ENCODE measurements around the gene WDR74.
"Not testable (repeated sequence)": the region's sequence is repeated elsewhere in the genome, so short reads cannot be mapped to it uniquely, and the experiment has no call there.

WDR74 gene

GRCh38 chr11:62880231-62880802 is 40.9 kb upstream of the WDR74 start:
- Histone ChIP-seq H3K36me3 (ENCODE audit: control insufficient read depth, insufficient read depth, low read length) (peaks cover 25% of the 10 kb centered on the region), H3K4me1 (ENCODE audit: control insufficient read depth, insufficient read depth, low read length, poor library complexity, severe bottlenecking) (peaks cover 29% of the 10 kb centered on the region), H3K27ac (ENCODE audit: insufficient read depth, low read length, poor library complexity, severe bottlenecking) (peak overlapping the region; percentile 96), H3K9me3 (ENCODE audit: control insufficient read depth, low read length) (no peaks in the 10 kb centered on the region), H3K4me3 (ENCODE audit: insufficient read depth, low read depth, low read length, poor library complexity, severe bottlenecking) (peak overlapping the region; percentile 99), H3K27me3 (replicated peaks; ENCODE audit: control insufficient read depth, insufficient read depth, low read length, poor library complexity, severe bottlenecking) (no peaks in the 10 kb centered on the region)
- DNase-seq = no peak

DNA sequence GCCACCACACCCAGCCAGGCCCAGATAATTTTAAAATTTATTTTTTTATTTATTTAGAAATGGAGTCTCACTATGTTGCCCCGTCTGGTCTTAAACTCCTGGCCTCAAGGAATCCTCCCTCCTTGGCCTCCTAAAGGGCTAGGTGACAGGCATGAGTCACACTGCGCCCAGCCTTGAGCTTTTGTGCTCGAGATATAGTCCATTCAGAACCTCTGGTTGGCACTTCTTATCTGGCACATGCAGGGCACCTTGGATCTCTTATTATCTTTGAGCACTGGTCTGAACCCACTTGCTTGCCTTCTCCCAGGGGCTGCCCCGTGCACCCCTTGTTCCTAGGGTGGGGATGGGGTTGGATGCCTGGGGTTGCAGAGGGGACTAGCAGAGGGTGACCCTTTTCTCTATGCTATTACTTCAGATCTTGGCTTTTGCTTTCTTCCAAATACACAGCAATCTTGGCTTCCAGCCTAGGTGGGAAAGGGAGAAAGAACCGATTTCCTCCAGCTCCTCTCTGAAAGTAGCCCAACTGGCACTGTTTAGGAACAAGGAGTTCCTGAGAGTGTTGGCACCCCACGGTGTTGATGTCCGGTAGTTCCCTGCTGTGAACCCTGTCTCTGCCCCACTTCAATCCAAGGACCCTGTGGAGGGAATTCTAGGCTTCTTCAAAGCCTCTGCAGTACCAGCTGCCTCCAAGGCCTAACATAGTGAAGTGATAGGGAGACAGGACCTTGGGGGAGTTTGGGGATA is 40.0 kb upstream of the WDR74 start:
- H3K36me3 ChIP-seq (ENCODE audit: control insufficient read depth, insufficient read depth, low read length) = peaks cover 18% of the 10 kb centered on the region
- H3K9me3 ChIP-seq (ENCODE audit: control insufficient read depth, low read length) = no peaks in the 10 kb centered on the region
- H3K27ac ChIP-seq (ENCODE audit: insufficient read depth, low read length, poor library complexity, severe bottlenecking) = peak overlapping the region; percentile 96
- H3K27me3 ChIP-seq (replicated peaks; ENCODE audit: control insufficient read depth, insufficient read depth, low read length, poor library complexity, severe bottlenecking) = no peaks in the 10 kb centered on the region
- no peak overlapping the region for H3K4me3 ChIP-seq (ENCODE audit: insufficient read depth, low read depth, low read length, poor library complexity, severe bottlenecking)
- peaks cover 29% of the 10 kb centered on the region for H3K4me1 ChIP-seq (ENCODE audit: control insufficient read depth, insufficient read depth, low read length, poor library complexity, severe bottlenecking)
- DNase-seq = no peak

GRCh38 chr11:62876712-62877111 is 37.3 kb upstream of the WDR74 start:
- no peaks in the 10 kb centered on the region for H3K36me3 ChIP-seq (ENCODE audit: control insufficient read depth, insufficient read depth, low read length)
- H3K4me1 ChIP-seq (ENCODE audit: control insufficient read depth, insufficient read depth, low read length, poor library complexity, severe bottlenecking) = peaks cover 11% of the 10 kb centered on the region
- no peak for DNase-seq
- H3K27me3 ChIP-seq (replicated peaks; ENCODE audit: control insufficient read depth, insufficient read depth, low read length, poor library complexity, severe bottlenecking) = no peaks in the 10 kb centered on the region
- no peak overlapping the region for H3K27ac ChIP-seq (ENCODE audit: insufficient read depth, low read length, poor library complexity, severe bottlenecking)
- H3K4me3 ChIP-seq (ENCODE audit: insufficient read depth, low read depth, low read length, poor library complexity, severe bottlenecking) = no peak overlapping the region
- no peaks in the 10 kb centered on the region for H3K9me3 ChIP-seq (ENCODE audit: control insufficient read depth, low read length)

- DNase-seq = no peak
- Histone ChIP-seq H3K9me3 (ENCODE audit: control insufficient read depth, low read length) (no peaks in the 10 kb centered on the region), H3K4me3 (ENCODE audit: insufficient read depth, low read depth, low read length, poor library complexity, severe bottlenecking) (no peak overlapping the region), H3K27ac (ENCODE audit: insufficient read depth, low read length, poor library complexity, severe bottlenecking) (no peak overlapping the region), H3K27me3 (replicated peaks; ENCODE audit: control insufficient read depth, insufficient read depth, low read length, poor library complexity, severe bottlenecking) (no peaks in the 10 kb centered on the region), H3K4me1 (ENCODE audit: control insufficient read depth, insufficient read depth, low read length, poor library complexity, severe bottlenecking) (peaks cover 9% of the 10 kb centered on the region), H3K36me3 (ENCODE audit: control insufficient read depth, insufficient read depth, low read length) (no peaks in the 10 kb centered on the region)
Measured at GRCh38 chr11:62875698-62876478, 36.5 kb upstream of the WDR74 start.

DNA sequence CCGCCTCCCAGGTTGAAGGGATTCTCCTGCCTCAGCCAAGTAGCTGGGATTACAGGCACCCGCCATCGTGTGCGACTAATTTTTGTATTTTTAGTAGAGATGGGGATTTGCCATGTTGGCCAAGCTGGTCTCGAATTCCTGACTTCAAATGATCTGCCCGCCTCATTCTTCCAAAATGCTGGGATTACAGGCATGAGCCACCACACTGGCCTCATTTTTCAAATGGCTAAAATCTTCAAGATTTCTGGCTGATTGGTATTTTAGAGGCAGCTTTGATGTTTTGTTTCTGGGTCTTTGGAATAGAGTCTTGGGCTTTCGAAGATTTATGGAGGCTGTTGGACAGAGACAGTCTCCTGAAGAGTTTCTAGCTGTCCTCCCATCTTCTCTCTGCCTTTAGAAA is 35.5 kb upstream of the WDR74 start:
- Histone ChIP-seq H3K36me3 (ENCODE audit: control insufficient read depth, insufficient read depth, low read length) (no peaks in the 10 kb centered on the region), H3K27me3 (replicated peaks; ENCODE audit: control insufficient read depth, insufficient read depth, low read length, poor library complexity, severe bottlenecking) (no peaks in the 10 kb centered on the region), H3K4me1 (ENCODE audit: control insufficient read depth, insufficient read depth, low read length, poor library complexity, severe bottlenecking) (peaks cover 2% of the 10 kb centered on the region), H3K9me3 (ENCODE audit: control insufficient read depth, low read length) (no peaks in the 10 kb centered on the region), H3K4me3 (ENCODE audit: insufficient read depth, low read depth, low read length, poor library complexity, severe bottlenecking) (no peak overlapping the region), H3K27ac (ENCODE audit: insufficient read depth, low read length, poor library complexity, severe bottlenecking) (no peak overlapping the region)
- no peak for DNase-seq

DNA sequence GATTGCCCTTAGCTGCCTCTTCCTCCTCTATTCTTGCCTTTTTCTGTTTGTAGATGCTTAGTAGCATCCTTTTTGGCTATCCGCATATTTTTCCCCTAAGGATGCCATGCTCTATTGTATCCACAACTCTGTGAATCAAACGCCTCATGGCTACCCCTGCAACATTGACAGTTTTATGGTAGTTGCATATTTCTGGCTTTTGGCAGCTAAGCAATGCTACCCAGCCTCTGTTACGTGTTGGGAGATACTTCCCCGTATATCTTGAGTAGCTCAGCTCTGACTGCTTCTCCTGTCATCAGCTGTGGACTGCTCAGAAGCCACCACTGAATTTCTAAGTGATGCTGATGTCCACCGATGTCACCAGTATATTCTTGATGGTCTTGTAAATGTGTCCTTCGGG is 26.2 kb upstream of the WDR74 start:
- Histone ChIP-seq H3K27me3 (replicated peaks; ENCODE audit: control insufficient read depth, insufficient read depth, low read length, poor library complexity, severe bottlenecking) (no peaks in the 10 kb centered on the region), H3K36me3 (ENCODE audit: control insufficient read depth, insufficient read depth, low read length) (no peaks in the 10 kb centered on the region), H3K27ac (ENCODE audit: insufficient read depth, low read length, poor library complexity, severe bottlenecking) (no peak overlapping the region), H3K4me3 (ENCODE audit: insufficient read depth, low read depth, low read length, poor library complexity, severe bottlenecking) (no peak overlapping the region), H3K4me1 (ENCODE audit: control insufficient read depth, insufficient read depth, low read length, poor library complexity, severe bottlenecking) (no peaks in the 10 kb centered on the region), H3K9me3 (ENCODE audit: control insufficient read depth, low read length) (no peaks in the 10 kb centered on the region)
- no peak for DNase-seq

DNA sequence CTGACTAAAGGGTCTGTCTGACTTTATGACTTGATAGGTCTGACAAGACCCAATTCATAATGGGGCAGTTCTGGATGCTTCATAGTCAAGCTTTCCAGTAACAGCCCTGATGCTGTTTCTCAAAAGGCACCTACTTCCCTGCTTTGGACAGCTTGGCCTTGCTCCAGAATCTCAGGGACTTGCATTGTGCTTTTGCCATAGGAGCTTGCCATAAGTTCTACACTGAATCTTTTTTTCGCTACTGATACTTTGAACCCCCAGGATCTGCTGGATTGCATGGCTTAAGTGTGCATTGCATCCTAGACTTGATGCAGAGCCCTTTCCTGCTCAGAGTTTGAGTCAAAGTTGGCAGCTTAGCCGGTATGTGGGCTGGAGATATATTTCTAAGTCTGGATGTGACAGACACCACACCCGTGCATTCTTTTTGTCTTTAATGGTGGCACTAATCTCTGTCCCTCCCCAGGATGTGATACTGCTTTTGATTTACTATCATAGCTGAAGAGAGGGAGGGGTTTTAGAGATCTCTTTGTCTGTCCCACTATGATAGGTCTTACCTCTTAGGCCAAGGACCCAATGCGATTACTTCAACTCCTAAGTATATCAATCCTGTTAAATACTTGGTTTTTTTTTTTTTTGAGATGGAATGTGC is 24.4 kb upstream of the WDR74 start:
- H3K4me1 ChIP-seq (ENCODE audit: control insufficient read depth, insufficient read depth, low read length, poor library complexity, severe bottlenecking) = no peaks in the 10 kb centered on the region
- H3K27ac ChIP-seq (ENCODE audit: insufficient read depth, low read length, poor library complexity, severe bottlenecking) = no peak overlapping the region
- H3K27me3 ChIP-seq (replicated peaks; ENCODE audit: control insufficient read depth, insufficient read depth, low read length, poor library complexity, severe bottlenecking) = no peaks in the 10 kb centered on the region
- DNase-seq = no peak
- no peaks in the 10 kb centered on the region for H3K36me3 ChIP-seq (ENCODE audit: control insufficient read depth, insufficient read depth, low read length)
- H3K9me3 ChIP-seq (ENCODE audit: control insufficient read depth, low read length) = no peaks in the 10 kb centered on the region
- H3K4me3 ChIP-seq (ENCODE audit: insufficient read depth, low read depth, low read length, poor library complexity, severe bottlenecking) = no peak overlapping the region

DNA sequence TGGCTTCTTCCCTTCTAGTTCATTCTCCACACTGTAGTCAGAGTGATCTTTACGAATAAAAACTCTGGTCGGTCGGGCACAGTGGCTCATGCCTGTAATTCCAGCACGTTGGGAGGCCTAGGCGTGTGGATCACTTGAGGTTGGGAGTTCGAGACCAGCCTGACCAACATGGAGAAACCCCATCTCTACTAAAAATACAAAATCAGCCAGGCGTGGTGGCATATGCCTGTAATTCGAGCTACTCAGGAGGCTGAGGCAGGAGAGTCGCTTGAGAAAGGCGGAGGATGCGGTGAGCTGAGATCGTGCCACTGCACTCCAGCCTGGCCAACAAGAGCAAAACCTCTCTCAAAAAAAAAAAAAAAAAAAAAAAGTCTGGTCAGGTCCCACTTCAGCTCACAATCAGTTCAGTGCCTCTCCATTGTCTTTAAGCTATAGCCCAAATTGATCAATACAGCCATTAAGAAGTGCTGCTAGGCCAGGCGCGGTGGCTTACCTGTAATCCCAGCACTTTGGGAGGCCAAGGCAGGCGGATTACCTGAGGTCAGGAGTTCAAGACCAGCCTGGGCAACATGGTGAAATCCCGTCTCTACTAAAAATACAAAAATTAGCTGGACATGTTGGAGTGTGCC is 22.3 kb upstream of the WDR74 start:
- not testable (repeated sequence) for H3K27me3 ChIP-seq (replicated peaks; ENCODE audit: control insufficient read depth, insufficient read depth, low read length, poor library complexity, severe bottlenecking); H3K4me3 ChIP-seq (ENCODE audit: insufficient read depth, low read depth, low read length, poor library complexity, severe bottlenecking); DNase-seq; H3K27ac ChIP-seq (ENCODE audit: insufficient read depth, low read length, poor library complexity, severe bottlenecking); H3K36me3 ChIP-seq (ENCODE audit: control insufficient read depth, insufficient read depth, low read length); H3K4me1 ChIP-seq (ENCODE audit: control insufficient read depth, insufficient read depth, low read length, poor library complexity, severe bottlenecking); H3K9me3 ChIP-seq (ENCODE audit: control insufficient read depth, low read length)

DNA sequence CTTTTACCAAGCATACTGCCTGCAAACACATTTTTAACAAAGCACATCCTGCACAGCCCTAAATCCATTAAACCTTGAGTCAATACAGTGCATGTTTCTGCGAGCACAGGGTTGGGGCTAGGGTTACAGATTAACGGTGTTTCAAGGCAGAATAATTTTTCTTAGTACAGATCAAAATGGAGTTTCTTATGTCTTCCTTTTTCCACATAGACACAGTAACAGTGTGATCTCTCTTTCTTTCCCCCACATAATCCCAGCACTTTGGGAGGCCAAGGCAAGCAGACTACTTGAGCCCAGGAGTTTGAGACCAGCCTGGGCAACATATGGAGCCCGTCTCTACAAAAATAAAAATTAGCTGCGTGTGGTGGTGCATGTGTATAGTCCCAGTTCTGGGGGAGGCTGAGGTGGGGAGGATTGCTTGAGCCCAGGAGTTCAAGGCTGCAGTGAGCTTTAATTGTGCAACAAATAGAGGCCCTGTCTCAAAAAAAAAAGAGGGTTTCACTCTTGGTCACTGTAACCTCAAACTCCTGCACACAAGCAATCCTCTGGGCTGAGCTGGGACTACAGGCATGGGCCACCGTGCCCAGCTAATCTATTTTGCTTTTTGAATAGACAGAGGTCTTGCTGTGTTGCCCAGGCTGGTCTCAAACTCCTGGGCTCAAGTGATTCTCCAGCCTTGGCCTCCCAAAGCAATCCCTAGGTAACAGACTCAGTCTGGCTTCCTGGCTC is 21.6 kb upstream of the WDR74 start:
- H3K27me3 ChIP-seq (replicated peaks; ENCODE audit: control insufficient read depth, insufficient read depth, low read length, poor library complexity, severe bottlenecking) = no peaks in the 10 kb centered on the region
- no peak overlapping the region for H3K27ac ChIP-seq (ENCODE audit: insufficient read depth, low read length, poor library complexity, severe bottlenecking)
- no peak overlapping the region for H3K4me3 ChIP-seq (ENCODE audit: insufficient read depth, low read depth, low read length, poor library complexity, severe bottlenecking)
- no peaks in the 10 kb centered on the region for H3K9me3 ChIP-seq (ENCODE audit: control insufficient read depth, low read length)
- H3K36me3 ChIP-seq (ENCODE audit: control insufficient read depth, insufficient read depth, low read length) = no peaks in the 10 kb centered on the region
- no peak for DNase-seq
- H3K4me1 ChIP-seq (ENCODE audit: control insufficient read depth, insufficient read depth, low read length, poor library complexity, severe bottlenecking) = peaks cover 8% of the 10 kb centered on the region

All from effector memory CD4-positive, alpha-beta T cell (primary cell).